GM21390 (cell line): ENCODE data around the gene CHORDC1.
"Not testable (repeated sequence)": the region's sequence is repeated elsewhere in the genome, so short reads cannot be mapped to it uniquely, and the experiment has no call there.

Experiments
- ATAC-seq: cut with Tn5 transposase; IDR thresholded peaks from one replicate; pipeline ENCODE4 v1.9.1; 2021; ENCODE audit not compliant: unreplicated experiment

Gene CHORDC1

GRCh38 chr11:90218606-90219005, 4.2 kb downstream of the CHORDC1 start:
- no peak for ATAC-seq

- ATAC-seq = no peak
Measured at GRCh38 chr11:90216611-90217010, 6.2 kb downstream of the CHORDC1 start.

GRCh38 chr11:90213322-90213721, 9.5 kb downstream of the CHORDC1 start:
- no peak for ATAC-seq

GRCh38 chr11:90208857-90209256, 14.0 kb downstream of the CHORDC1 start:
- no peak for ATAC-seq

GRCh38 chr11:90207992-90208391, 14.9 kb downstream of the CHORDC1 start:
- not testable (repeated sequence) for ATAC-seq

GRCh38 chr11:90204832-90205646, 17.8 kb downstream of the CHORDC1 start:
- peak; percentile 87 for ATAC-seq

DNA sequence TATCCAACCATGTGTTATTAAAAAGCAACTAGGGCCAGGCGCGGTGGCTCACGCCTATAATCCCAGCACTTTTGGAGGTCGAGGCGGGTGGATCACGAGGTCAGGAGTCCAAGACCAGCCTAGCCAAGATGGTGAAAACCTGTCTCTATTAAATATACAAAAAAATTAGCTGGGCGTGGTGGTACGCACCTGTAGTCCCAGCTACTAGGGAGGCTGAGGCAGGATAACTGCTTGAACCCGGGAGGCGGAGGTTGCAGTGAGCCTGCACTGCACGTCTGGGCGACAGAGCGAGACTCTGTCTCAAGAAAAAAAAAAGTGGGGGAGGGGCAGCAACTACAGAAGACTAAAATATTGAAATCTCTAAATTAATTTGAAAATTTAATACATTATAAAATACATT, 18.4 kb downstream of the CHORDC1 start:
- no peak for ATAC-seq

GRCh38 chr11:90202342-90202741, 20.5 kb downstream of the CHORDC1 start:
- no peak for ATAC-seq

DNA sequence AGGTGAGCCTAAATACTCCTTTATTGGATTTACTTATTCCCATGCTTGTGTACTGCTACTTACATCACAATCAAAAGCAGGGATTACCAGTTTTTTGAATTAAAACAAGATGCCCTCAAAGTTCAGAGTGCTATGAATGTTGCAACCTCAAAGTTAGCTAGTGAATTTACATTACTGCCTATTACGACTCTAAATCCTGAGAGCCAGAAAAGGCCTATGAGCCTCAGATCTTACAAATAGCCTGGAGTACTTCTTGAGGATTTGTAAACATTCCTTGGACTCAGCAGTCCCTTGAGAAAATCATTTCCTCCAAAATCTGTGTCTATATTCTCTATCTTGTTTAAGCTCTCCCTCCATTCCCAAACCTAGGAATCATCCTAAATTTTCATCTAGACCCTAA, 25.5 kb downstream of the CHORDC1 start:
- ATAC-seq = no peak

GRCh38 chr11:90192869-90193582, 29.8 kb downstream of the CHORDC1 start:
- no peak for ATAC-seq

DNA sequence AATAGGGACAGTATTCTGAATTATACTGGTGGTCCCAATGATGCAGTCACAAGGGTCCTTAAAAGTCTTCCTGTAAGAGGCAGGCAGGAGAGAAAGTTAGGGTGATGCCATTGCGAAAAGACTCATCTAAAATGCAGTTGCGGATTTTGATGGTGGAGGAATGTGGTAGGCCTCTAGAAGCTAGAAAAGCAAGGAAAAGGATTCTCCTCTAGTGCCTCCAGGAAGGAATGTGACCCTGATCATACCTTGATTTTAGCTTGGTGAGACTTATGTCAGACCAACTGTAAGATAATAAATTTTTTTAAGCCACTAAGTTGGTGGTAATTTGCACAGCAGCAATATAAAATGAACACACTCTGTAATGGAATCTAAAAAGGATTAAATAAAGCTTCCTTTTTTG, 33.8 kb downstream of the CHORDC1 start:
- ATAC-seq = no peak

DNA sequence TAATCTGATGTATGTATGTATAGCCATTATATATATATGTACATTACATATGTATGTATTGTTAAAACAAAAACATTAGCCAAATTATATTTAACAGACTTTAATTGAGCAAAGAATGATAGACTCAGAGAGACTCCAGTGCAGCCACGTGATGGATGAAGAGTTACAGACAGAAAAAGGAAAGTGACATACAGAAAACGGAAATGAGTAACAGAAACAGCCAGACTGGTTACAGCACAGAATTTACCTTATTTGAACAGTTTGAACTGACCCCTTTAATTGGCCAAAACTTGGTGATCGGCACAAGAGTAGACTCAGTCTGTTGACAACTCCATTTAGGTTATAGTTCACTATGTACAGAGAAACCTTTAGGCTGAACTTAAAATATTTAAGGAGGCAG, 35.0 kb downstream of the CHORDC1 start:
- ATAC-seq = no peak

- no peak for ATAC-seq
Measured at GRCh38 chr11:90179923-90180322, 42.9 kb downstream of the CHORDC1 start.

DNA sequence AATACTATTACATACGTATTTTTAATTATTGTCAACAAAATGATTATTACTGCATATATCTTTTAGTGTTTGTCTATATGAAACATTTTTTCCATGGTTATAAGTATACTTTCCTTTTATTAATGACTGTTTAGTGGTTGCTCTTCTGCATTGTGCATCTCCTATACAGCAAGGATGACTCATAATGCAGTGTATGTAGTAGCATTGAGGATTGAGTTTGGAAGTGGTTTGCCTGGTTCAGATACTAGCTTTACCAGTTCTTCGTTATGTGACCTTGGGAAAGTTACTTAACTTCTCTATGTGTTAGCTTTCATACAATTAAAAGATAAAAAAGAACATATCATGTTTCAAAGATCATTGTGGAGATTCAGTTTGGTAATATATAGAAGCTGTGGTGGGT, 44.1 kb downstream of the CHORDC1 start:
- ATAC-seq = no peak

DNA sequence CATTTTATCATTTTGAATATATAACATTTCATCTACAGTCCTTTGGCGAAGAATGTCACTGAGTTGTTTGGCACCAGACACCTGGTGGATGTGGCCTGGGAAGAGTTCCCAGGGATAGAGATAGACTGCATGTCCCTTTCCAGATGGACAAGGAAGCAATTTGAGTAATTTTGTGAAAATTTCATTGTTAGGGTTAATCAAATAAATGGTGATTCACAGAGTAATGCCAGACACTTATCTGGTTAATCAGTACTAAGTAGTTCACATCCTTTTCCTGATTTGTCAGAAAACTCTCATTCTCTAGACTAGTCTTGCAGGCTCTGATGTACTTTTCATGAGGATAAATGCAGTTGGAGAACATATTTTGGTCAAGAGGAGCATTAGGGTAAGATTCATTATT, 46.8 kb downstream of the CHORDC1 start:
- no peak for ATAC-seq

DNA sequence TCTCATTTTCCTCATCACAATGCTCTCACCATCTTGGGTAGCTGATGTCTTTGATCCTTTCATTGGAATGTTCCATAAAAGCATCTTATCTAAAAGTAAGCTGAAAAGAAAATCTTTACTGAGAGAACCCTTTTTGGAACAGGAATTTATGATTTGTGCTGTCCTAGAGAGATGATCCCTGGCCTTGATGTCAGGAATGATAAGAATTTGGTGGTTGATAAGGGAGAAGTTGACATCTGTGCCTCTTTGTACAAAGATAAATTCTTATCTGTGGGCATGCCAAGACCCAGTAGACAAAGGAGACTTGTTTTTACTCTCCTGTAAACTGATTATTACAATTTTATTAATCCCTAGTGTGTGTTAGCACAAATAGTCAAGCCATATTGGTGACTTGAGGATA, 51.5 kb downstream of the CHORDC1 start:
- ATAC-seq = no peak

- no peak for ATAC-seq
Measured at GRCh38 chr11:90168571-90168970, 54.3 kb downstream of the CHORDC1 start.

DNA sequence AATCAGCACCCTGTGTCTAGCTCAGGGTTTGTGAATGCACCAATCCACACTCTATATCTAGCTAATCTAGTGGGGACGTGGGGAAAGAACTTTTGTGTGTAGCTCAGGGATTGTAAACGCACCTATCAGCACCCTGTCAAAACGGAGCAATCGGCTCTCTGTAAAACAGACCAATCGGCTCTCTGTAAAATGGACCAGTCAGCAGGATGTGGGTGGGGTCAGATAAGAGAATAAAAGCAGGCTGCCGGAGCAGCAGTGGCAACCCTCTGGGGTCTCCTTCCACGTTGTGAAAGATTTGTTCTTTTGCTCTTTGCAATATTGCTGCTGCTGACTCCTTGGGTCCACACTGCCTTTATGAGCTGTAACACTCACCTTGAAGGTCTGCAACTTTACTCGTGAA, 55.1 kb downstream of the CHORDC1 start:
- ATAC-seq = not testable (repeated sequence)

- ATAC-seq = not testable (repeated sequence)
Measured at GRCh38 chr11:90166982-90167573, 55.8 kb downstream of the CHORDC1 start.
